HG03354 (cell line): Measurements from ENCODE around the gene UGT2B15.
"Not testable (repeated sequence)": the region's sequence is repeated elsewhere in the genome, so short reads cannot be mapped to it uniquely, and the experiment has no call there.

Experiments
- ATAC-seq: cut with Tn5 transposase; IDR thresholded peaks from one replicate; pipeline ENCODE4 v1.9.1; 2021; ENCODE audit warnings: mild to moderate bottlenecking; ENCODE audit not compliant: unreplicated experiment, poor library complexity, severe bottlenecking

The UGT2B15 gene

DNA sequence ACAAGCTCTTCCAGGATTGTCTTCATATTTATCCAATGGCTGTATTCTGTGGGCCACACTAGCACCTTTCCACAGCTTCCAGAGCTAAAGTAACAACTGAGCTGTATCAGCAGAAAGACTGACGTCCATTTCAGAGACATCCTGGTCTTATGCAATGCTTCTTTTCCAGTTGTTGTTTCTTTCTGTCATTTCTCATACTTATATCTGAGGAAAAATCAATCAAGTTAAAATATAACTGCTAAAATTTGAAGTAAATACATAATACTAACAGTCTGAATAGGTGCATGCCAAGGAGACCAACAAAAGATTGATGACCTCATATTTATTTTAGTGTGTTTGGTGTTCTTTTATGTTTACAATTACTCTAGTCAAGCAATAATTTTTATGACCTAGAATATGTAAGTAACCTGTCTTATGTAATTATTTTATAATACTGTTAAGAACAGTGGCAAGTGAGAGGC, at the start of gene UGT2B15:
UGT2B15 (minus strand) TSS at position 174 of the 461 bp plus-strand sequence; CDS start at position 140, 34 bp downstream.
- ATAC-seq = not testable (repeated sequence)

DNA sequence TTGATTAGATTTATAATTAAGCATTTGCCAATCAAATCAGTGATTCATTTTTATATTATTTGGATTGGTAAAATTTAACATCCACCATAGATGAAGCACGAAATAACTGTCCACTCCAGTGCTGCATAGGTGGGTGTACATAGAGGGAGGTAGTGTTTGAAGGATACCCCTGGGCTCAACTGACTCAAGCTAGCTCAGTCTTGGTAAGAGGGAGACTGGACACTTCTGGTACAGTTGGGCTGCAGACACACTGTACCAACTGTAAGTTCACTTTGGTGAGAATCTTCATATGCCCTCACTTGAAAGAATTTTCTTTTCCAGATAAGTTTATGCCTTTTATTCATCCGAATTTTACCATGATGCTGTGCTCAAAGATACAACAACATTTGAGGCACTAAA, 48.6 kb upstream of the UGT2B15 start:
- no peak for ATAC-seq

GRCh38 chr4:68718447-68719074, 48.1 kb upstream of the UGT2B15 start:
- ATAC-seq = peak; percentile 47

DNA sequence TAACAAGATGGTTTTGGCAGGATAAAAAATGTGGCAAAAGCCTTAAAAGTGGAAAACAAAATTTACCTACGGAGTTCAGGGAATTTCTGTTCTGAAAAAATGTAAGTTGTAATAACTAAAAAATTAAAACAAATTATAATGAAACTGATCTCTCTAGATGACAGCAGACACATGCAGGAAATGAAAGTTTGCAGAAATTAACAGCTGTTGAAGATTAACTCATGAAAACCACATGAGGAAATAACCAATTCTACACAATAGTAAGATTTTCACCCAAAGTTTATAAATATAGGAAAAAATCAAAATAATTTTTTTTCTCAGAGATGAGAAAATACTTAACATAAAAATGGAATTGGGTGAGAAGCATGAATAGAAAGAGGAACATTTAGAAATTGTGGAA, 47.5 kb upstream of the UGT2B15 start:
- ATAC-seq = peak; percentile 90

DNA sequence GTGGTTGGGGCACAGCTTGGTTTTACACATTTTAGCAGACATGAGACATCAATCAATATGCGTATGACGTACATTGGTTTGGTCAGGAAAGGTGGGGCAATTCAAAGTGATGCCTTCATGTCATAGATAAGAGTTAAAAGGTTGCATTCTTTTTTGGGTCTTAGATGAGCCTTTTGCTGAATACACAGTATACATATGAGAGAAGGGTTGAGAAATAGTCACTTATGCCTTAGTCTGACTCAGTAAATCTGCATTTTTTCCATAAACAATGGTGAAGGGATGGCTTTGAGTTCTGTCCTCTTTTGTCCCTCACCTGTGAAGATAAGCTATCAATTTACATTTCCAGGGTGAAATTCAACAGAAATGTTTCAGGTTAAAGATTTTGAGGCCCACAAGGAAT, 43.9 kb upstream of the UGT2B15 start:
- ATAC-seq = no peak

DNA sequence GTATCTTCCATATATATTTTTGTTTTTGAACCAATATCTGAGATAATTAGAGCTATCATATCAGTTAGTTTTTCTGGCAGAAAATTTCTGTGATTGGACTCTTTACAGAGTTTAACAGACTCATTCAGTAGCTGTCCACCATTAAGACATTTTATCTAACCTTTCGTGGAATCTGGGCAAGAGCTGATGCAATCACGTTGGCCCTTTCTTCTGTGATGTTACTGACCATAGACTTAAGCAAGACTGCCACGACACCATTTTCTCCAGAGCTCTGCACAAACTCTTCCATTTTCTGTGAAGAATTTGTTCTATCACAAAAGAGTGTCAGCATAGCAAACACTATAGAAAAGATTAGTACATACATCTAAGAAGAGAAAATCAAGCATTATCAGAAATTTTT, 41.8 kb upstream of the UGT2B15 start:
- ATAC-seq = no peak

- ATAC-seq = no peak
Measured at GRCh38 chr4:68708566-68708965, 38.1 kb upstream of the UGT2B15 start.

DNA sequence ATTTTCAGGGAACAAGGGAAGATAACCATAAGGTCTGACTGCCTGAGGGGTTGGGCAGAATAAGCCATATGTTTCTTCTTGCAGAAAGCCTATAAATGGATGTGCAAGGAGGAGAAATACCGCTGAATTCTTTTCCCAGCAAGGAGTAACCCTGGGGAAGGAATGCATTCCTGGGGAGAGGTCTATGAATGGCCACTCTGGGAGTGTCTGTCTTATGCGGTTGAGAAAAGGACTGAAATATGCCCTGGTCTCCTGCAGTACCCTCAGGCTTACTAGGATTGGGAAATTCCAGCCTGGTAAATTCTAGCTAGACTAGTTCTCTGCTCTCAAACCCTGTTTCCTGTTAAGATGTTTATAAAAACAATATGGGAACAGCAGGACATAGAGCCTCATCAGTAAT, 32.7 kb upstream of the UGT2B15 start:
- ATAC-seq = not testable (repeated sequence)

- ATAC-seq = no peak
Measured at GRCh38 chr4:68700152-68700551, 29.7 kb upstream of the UGT2B15 start.

- ATAC-seq = no peak
Measured at GRCh38 chr4:68693325-68694075, 23.0 kb upstream of the UGT2B15 start.

DNA sequence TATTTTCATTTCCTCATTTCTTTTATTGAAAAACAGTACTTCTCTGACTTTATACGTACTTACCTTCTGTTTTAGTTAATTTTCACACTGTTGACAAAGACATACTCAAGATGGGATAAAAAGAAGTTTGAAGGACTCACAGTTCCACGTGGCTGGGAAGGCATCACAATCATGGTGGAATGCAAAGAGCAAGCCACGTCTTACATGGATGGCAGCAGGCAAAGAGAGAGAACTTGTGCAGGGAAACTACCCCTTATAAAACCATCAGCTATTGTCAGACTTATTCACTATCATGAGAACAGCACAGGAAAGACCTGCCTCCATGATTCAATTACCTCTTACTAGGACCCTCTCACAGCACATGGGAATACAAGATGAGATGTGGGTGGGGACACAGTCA, 20.7 kb upstream of the UGT2B15 start:
- ATAC-seq = no peak

DNA sequence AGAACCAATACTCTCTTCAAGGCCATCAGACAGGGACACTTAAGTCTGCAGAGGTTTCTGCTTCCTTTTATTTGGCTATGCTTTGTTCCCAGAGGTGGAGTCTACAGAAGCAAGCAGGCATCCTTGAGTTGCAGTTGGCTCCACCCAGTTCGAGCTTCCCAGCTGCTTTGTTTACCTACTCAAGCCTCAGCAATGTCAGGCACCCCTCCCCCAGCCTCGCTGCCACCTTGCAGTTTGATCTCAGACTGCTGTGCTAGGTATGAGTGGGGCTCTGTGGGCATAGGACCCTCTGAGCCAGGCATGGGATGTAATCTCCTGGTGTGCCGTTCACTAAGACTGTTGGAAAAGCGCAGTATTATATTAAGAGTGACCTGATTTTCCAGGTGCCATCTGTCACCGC, 12.6 kb upstream of the UGT2B15 start:
- no peak for ATAC-seq

DNA sequence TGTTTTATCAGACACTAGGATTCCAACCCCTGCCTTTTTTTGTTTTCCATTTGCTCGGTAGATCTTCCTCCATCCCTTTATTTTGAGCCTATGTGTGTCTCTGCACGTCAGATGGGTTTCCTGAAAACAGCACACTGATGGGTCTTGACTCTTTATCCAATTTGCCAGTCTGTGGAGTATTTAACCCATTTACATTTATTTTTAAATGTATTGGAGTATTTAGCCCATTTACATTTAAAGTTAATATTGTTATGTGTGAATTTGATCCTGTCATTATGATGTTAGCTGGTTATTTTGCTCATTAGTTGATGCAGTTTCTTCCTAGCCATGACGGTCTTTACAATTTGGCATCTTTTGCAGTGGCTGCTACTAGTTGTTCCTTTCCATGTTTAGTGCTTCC, 10.8 kb upstream of the UGT2B15 start:
- not testable (repeated sequence) for ATAC-seq

DNA sequence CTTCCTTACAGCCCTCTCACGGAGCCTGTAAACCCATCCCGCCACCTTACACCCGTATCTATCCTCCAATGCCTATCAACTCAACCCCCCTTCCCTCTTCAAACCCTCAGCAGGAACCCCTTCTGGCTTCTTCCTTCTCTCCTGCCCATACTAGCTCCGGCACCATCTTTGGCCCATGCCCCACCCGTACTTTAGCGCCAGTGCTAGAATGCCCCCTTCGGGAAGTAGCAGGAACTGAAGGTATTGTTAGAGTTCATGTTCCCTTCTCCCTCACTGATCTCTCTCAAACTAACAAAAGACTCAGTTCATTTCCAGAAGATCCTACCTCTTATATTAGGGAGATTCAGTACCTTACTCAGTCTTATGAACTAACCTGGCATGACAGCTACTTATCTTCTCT, 2.7 kb upstream of the UGT2B15 start:
- ATAC-seq = no peak

- ATAC-seq = not testable (repeated sequence)
Measured at GRCh38 chr4:68671217-68671616, 765 bp upstream of the UGT2B15 start.

DNA sequence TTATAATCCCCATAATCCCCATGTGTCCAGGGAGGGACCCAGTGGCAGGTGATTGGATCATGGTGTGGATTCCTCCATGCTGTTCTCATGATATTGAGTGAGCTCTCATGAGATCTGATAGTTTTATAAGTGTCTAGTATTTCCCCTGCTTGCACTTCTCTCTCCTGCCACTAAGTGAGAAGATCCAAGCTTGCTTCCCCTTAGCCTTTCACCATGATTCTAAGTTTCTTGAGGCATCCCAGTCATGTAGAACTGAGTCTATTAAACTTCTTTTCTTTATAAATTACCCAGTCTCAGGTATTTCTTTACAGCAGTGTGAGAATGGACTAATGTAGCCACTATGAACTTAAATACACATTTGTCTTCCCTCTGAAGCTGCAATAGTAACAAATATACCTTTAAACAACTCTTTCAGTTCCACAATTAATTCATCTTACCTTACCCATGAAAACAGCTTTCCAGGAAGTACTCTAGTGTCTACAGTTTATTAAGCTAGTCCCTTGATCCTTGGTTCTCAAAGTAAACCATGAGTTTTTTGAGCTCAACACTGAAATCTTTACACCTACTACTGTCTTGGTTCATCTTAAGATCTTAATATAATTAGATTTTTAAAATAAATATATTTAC, 1.8 kb downstream of the UGT2B15 start:
- peak; percentile 62 for ATAC-seq

DNA sequence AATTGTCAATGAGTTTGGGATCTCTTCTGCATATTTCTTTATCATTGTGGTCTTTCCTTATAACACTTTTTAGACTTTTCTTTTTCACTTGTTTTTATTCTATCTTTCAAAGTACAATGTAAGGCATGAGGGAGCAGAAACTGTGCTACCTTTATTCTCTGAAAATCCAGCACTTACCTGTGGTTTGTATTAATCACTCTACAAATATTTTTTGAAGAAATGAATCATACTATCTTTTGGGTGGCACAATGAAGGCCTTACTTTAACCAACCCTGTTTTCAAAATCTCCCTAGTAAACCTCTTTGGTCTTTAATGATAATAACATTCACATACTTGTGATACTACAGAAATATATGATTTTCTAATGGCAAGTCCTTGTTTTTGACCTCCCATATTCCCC, 2.9 kb downstream of the UGT2B15 start:
- ATAC-seq = not testable (repeated sequence)

- not testable (repeated sequence) for ATAC-seq
Measured at GRCh38 chr4:68664721-68665120, 5.7 kb downstream of the UGT2B15 start.

- ATAC-seq = peak; percentile 66
Measured at GRCh38 chr4:68662836-68663574, 7.4 kb downstream of the UGT2B15 start.

GRCh38 chr4:68658672-68659071, 11.8 kb downstream of the UGT2B15 start:
- ATAC-seq = peak; percentile 33
